NCI-H2081 (cell line): Measurements from ENCODE around the gene SLC22A7.

Experiments
- DNase-seq, 2 experiments: peaks; one replicate each; lab custom pipeline; 2025; lab: John Stamatoyannopoulos, UW

SLC22A7 gene

DNA sequence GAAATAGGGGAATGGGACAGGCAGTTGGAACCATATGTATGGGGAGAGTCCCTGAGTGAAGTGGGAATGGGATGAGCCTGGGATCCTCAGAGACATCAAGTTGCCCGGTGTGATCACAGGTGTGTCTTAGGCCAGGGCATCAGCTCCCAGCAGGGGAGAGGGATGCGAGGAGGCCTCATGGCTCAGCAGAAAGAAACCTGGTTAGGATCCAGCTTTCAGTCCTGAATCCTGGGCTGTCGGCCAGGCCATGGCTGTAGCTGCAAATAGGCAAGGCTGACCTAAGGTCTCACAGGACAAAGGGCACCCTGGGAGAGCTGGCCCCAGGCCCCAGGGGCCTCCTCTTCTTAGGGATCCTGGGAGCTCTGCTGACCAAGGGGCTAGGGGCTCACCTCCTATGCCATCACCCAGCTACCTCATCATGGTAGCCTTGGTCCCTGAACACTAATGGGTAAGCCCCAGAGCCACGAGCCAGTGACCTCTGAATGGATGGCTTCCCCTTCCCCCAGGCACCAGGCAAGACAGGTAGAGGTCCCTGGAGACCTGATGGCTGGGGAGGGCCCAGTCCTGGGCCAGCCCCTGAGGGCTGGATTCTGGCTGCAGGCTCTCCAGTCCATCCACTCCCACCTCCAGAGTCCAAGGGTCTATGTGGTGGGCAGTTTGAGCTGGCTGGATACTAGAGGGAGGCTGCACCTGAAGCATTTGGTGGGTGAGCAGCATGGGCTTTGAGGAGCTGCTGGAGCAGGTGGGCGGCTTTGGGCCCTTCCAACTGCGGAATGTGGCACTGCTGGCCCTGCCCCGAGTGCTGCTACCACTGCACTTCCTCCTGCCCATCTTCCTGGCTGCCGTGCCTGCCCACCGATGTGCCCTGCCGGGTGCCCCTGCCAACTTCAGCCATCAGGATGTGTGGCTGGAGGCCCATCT, at the start of gene SLC22A7:
SLC22A7 (plus strand) TSS at position 617 of the 921 bp plus-strand sequence; CDS start at position 716, 99 bp downstream.
- DNase-seq = no peak

DNA sequence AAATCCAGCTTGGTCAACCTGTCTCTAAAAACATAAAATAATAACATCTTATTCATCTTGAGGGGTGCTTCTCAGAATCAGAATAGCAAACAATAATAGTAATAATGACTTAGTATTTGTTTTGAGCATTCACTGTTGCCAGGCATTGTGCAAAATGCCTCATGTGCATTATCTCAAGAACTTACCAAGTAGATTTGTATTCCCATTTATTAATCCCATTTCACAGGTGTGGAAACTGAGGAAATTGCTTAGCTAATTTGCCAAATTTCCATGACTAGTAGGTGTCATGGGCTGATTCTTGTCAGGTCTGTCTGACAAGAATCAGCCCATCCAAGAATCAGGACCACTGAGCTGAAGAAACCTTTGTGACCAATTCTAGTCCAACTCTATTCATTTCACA, 49.3 kb upstream of the SLC22A7 start:
- no peak for DNase-seq

DNA sequence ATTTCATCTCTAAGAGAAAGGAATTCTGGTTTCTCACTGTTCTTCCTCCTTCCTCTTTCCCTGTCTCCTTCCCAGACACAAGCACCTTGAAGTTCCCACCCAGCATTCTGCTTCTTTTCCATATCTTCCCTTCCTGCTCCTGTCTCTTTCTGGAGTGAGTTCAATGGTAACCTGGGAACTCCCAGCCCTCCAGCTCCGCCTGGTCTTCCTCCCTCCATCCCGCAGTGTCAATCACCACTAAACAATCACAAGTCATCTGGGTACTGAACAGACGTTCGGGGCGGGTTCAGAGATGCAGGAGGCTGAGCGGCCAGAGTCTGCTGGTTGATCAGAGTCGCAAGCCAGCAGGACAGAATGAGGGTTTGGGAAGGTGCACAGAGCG, 47.1 kb upstream of the SLC22A7 start:
- no peak for DNase-seq

- DNase-seq = no peak
Measured at GRCh38 chr6:43253401-43253800, 44.7 kb upstream of the SLC22A7 start.

DNA sequence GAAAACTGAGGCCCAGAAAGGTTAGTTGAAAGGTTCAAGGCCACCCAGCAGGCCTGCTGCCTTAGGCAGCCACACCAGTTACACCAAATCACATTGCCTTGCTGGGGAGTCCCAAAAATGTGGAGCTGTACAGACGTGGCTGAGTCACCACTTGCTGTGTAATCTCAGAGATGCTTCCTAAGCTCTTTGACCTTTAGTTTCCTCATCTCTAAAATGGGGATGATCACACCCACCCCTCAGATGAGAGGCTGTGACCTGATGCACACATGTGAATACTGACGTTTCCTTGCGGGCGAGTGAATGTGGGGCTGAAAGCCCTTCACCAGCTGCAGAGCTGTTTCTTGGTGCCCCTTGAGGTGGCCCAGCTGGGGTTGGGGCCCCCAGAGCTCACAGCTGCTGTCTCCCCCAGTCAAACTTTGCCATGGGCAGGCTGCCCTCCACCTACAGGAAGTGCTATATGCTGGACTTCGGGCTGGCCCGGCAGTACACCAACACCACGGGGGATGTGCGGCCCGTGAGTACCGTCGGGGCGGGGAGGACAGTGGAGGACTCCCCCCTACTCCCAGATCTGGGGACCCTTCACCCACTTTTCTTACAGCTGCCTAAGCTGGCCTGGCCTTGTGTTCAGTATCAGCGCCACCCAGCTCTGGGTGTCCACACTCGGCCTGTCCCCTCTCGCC, 43.8 kb upstream of the SLC22A7 start:
- no peak for DNase-seq

DNA sequence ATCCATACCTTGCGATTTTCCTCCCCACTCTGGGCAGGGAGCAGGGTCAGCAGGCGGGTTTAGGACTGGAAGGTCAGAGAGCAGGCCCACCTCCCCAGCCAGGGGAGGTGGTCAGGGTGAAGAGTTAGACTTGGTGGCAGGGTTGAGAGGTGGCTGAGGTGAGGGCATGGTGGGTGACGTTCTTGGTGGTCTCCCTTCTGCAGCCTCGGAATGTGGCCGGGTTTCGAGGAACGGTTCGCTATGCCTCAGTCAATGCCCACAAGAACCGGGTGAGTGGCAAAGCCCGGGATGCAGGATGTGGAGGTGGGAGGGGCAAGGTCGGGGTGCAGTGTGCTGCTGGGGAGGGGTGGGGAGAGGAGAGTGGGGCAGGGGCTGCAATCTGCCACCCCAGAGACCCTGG, 43.2 kb upstream of the SLC22A7 start:
- DNase-seq = no peak

DNA sequence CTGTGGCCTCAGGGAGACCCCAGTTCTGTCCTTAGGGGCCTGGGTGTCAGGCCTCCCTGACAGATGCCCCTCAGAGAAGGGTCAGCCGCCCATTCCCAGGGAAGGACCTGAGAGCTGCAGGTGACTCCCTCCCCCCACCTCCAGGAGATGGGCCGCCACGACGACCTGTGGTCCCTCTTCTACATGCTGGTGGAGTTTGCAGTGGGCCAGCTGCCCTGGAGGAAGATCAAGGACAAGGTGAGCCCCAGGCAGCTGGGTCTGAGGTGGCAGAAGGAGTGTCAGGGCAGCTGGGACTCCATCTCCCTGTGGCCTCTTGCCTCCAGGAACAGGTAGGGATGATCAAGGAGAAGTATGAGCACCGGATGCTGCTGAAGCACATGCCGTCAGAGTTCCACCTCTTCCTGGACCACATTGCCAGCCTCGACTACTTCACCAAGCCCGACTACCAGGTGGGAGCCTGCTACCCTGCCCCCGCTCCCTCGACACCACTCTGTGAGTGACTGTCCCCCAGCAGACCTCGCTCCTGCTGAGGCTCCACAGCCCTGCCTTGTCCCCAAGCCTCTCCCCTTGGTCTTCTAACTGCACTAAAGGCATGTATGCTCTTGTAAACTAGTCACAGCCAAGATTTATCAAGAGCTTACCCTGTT, 42.5 kb upstream of the SLC22A7 start:
- DNase-seq = no peak

DNA sequence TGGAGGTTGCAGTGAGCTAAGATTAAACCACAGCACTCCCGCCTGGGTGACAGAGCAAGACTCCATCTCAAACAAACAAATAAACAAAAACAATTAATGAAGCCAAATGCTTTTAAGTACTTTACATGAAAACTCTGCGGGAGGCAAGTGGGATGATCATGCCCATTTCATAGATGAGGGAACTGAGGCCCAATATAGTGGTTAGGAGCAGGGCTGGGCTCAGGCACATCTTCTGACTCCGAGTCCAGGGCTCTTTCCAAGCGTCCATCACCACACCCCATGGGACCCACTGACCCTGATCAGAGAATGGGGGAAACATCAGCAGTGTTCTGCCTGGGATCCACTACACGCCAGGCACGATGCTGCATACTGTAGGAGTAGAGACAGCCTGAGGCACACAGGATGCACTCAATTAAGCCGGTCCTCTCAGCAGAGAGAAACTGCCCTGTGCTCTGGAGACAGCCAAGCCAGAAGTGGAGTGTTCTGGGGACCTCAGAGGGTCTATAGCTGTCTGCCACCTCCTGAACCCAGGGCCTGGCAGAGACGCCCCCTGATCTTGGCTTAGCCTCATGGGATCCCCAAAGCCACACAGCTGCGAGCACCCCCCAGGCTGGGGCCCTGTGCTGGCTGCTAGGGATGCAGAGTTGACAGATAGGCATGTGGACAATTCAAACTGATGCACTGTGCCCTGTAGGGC, 41.2 kb upstream of the SLC22A7 start:
- DNase-seq = no peak

GRCh38 chr6:43257367-43258145, 40.5 kb upstream of the SLC22A7 start:
- no peak for DNase-seq

DNA sequence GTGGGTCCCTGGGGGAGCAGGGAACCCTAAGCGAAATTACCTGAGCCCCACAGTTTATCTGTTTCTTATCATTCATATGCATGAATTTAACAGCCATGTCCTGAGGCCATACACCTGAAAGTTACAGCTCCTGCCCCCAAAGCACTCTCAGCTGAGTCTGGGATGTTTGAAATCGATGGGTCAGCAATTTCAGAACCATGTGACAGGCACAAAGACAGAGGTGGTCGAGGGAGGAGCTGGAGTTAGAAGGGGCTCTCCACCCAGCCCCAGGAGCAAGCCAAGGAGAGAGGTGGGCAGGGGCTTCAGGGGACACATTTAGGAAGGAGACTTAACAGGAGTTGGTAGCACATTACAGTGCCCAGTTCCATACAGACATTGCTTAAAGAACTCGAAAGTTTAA, 39.9 kb upstream of the SLC22A7 start:
- DNase-seq = no peak

DNA sequence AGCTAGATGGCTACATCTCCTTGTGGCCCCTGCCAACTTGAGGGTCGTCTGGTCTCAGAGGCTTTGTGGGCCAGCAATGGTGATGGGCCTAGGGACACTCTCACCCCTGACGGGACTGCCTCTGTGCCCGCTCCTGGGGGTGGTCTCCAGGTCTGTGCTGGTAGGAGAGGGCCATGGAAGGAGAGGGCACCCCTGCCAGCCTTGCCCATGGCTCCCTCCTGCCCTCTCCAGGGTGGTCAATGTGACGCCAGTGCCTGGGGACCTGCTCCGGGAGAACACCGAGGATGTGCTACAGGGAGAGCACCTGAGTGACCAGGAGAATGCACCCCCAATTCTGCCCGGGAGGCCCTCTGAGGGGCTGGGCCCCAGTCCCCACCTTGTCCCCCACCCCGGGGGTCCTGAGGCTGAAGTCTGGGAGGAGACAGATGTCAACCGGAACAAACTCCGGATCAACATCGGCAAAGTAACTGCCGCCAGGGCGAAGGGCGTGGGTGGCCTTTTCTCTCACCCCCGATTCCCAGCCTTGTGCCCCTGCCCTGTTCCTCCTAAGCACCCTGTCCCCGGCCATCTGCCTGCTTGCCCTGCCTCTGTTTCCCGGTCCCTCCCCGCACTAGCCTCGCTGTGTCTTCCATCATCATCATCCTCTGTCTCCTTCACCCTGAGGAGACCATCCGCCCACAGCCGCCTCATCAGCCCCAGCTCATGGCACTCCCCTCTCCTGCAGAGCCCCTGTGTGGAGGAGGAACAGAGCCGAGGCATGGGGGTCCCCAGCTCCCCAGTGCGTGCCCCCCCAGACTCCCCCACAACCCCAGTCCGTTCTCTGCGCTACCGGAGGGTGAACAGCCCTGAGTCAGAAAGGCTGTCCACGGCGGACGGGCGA, 39.0 kb upstream of the SLC22A7 start:
- no peak for DNase-seq

DNA sequence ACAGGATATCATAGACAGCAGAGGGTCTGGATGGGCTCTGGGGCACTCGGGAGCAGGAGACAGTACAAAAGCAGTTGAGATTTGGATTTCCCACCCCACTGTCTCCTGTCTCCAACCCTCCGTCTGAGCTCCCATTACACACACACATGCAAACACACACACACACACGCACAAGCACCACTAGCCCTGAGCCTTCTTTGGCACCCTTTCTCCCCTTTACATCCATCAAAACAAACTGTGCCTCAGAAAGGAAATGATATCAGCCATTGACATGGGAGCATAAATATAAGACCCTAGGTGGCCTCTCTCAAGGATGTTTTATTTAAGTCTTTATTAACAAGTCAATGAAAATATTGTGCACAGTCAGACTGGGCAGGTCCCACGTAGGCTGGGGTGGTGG, 37.3 kb upstream of the SLC22A7 start:
- no peak for DNase-seq

- DNase-seq = no peak
Measured at GRCh38 chr6:43261198-43261597, 36.9 kb upstream of the SLC22A7 start.

GRCh38 chr6:43262000-43262779, 35.9 kb upstream of the SLC22A7 start:
- no peak for DNase-seq

DNA sequence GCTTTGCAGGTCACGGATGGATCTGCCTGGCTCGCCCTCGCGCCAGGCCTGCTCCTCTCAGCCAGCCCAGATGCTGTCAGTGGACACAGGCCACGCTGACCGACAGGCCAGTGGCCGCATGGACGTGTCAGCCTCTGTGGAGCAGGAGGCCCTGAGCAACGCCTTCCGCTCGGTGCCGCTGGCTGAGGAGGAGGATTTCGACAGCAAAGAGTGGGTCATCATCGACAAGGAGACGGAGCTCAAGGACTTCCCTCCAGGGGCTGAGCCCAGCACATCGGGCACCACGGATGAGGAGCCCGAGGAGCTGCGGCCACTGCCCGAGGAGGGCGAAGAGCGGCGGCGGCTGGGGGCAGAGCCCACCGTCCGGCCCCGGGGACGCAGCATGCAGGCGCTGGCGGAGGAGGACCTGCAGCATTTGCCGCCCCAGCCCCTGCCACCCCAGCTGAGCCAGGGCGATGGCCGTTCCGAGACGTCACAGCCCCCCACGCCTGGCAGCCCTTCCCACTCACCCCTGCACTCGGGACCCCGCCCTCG, 35.2 kb upstream of the SLC22A7 start:
- no peak for DNase-seq

GRCh38 chr6:43263314-43264178, 34.5 kb upstream of the SLC22A7 start:
- DNase-seq = peak; percentile 52 to 56

- DNase-seq = no peak
Measured at GRCh38 chr6:43264599-43265145, 33.4 kb upstream of the SLC22A7 start.

GRCh38 chr6:43265564-43265963, 32.5 kb upstream of the SLC22A7 start:
- no peak for DNase-seq
